ENCODE results near the gene DEDD.

DNA sequence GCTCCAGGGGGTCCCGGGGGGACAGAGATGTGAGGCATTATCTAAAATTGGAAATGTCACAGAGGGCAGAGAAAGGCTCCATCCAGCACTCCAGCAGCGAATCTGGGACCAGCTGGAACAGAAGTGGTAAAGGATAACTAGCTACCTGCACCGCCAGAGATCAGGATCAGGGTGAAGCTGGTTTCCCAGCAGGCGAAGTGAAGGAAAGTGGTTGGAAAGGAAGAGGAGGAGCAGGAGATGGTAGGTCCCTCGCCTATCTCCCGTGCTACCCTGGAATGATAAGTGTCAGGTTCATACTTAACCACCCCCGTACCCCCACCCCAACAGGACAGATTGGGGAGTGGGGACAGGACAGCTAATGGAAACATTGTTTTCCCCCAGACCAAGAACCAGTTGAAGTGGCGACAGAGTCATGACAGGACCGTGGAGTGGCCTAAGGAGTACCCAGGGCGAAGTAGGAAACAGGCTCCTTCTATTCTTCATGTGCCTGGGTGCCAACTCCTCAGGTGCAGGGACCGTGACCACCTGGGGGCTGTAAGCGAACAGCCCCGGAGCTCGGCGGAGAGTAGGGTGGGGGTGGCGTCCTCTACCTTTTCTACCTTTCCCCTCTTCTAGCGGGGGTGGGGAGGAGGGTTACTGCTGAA is 44.1 kb upstream of the DEDD start:
- TF ChIP-seq, protein P1, sequence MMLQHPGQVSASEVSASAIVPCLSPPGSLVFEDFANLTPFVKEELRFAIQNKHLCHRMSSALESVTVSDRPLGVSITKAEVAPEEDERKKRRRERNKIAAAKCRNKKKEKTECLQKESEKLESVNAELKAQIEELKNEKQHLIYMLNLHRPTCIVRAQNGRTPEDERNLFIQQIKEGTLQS (IDR thresholded peaks at IDR 0.05) = no peak
- no peak for TF ChIP-seq POLR2AphosphoS5 (IDR thresholded peaks at IDR 0.05; ENCODE audit: low read depth, low read length)
- TF ChIP-seq POLR2A (IDR thresholded peaks at IDR 0.05; ENCODE audit: borderline replicate concordance, extremely low read depth, insufficient read depth, insufficient read length) = no peak
- TF ChIP-seq EZH2 (IDR thresholded peaks at IDR 0.05) = no peak
- TF ChIP-seq, protein P2, sequence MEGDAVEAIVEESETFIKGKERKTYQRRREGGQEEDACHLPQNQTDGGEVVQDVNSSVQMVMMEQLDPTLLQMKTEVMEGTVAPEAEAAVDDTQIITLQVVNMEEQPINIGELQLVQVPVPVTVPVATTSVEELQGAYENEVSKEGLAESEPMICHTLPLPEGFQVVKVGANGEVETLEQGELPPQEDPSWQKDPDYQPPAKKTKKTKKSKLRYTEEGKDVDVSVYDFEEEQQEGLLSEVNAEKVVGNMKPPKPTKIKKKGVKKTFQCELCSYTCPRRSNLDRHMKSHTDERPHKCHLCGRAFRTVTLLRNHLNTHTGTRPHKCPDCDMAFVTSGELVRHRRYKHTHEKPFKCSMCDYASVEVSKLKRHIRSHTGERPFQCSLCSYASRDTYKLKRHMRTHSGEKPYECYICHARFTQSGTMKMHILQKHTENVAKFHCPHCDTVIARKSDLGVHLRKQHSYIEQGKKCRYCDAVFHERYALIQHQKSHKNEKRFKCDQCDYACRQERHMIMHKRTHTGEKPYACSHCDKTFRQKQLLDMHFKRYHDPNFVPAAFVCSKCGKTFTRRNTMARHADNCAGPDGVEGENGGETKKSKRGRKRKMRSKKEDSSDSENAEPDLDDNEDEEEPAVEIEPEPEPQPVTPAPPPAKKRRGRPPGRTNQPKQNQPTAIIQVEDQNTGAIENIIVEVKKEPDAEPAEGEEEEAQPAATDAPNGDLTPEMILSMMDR (IDR thresholded peaks at IDR 0.05 in 2 of 3, conservative IDR thresholded peaks at IDR 0.05 in 1 of 3; ENCODE audit: borderline replicate concordance in 1 of 3, insufficient read depth in 1 of 3, low read depth in 2 of 3, low read length in 2 of 3) = no peak
- TF ChIP-seq TCF7L2 (IDR thresholded peaks at IDR 0.05; ENCODE audit: borderline replicate concordance, extremely low read depth, insufficient read depth, insufficient read length) = no peak
- TF ChIP-seq ZNF274 (IDR thresholded peaks at IDR 0.05; ENCODE audit: low read depth, low read length) = no peak
- TF ChIP-seq, protein P3, sequence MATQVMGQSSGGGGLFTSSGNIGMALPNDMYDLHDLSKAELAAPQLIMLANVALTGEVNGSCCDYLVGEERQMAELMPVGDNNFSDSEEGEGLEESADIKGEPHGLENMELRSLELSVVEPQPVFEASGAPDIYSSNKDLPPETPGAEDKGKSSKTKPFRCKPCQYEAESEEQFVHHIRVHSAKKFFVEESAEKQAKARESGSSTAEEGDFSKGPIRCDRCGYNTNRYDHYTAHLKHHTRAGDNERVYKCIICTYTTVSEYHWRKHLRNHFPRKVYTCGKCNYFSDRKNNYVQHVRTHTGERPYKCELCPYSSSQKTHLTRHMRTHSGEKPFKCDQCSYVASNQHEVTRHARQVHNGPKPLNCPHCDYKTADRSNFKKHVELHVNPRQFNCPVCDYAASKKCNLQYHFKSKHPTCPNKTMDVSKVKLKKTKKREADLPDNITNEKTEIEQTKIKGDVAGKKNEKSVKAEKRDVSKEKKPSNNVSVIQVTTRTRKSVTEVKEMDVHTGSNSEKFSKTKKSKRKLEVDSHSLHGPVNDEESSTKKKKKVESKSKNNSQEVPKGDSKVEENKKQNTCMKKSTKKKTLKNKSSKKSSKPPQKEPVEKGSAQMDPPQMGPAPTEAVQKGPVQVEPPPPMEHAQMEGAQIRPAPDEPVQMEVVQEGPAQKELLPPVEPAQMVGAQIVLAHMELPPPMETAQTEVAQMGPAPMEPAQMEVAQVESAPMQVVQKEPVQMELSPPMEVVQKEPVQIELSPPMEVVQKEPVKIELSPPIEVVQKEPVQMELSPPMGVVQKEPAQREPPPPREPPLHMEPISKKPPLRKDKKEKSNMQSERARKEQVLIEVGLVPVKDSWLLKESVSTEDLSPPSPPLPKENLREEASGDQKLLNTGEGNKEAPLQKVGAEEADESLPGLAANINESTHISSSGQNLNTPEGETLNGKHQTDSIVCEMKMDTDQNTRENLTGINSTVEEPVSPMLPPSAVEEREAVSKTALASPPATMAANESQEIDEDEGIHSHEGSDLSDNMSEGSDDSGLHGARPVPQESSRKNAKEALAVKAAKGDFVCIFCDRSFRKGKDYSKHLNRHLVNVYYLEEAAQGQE (IDR thresholded peaks at IDR 0.05; ENCODE audit: low read depth) = no peak
- TF ChIP-seq SP1 (IDR thresholded peaks at IDR 0.05; ENCODE audit: low read depth) = no peak
- TF ChIP-seq SRF (IDR thresholded peaks at IDR 0.05; ENCODE audit: low read depth) = no peak
- no peak for TF ChIP-seq SIN3A (IDR thresholded peaks at IDR 0.05; ENCODE audit: low read depth)
- TF ChIP-seq YY1 (IDR thresholded peaks at IDR 0.05; ENCODE audit: extremely low read depth, insufficient replicate concordance, low read depth, low read length) = no peak
- TF ChIP-seq JUND (IDR thresholded peaks at IDR 0.05) = no peak
- no peak for TF ChIP-seq ZFX (IDR thresholded peaks at IDR 0.05)

All from HCT116 (cell line).